Hematopoietic multipotent progenitor cell treated with erythropoietin and hydrocortisone succinate and interleukin-3 and kit ligand, for 6 days (in vitro differentiated cells): Measurements from ENCODE around the gene OTOP1.
"Not testable (repeated sequence)": the region's sequence is repeated elsewhere in the genome, so short reads cannot be mapped to it uniquely, and the experiment has no call there.

Source experiments
- DNase-seq: peaks from one replicate; pipeline ENCODE4 v3.0.0-alpha.2; 2015

Gene OTOP1

GRCh38 chr4:4227510-4228355, 1.0 kb upstream of the OTOP1 start:
- DNase-seq: no peak

DNA sequence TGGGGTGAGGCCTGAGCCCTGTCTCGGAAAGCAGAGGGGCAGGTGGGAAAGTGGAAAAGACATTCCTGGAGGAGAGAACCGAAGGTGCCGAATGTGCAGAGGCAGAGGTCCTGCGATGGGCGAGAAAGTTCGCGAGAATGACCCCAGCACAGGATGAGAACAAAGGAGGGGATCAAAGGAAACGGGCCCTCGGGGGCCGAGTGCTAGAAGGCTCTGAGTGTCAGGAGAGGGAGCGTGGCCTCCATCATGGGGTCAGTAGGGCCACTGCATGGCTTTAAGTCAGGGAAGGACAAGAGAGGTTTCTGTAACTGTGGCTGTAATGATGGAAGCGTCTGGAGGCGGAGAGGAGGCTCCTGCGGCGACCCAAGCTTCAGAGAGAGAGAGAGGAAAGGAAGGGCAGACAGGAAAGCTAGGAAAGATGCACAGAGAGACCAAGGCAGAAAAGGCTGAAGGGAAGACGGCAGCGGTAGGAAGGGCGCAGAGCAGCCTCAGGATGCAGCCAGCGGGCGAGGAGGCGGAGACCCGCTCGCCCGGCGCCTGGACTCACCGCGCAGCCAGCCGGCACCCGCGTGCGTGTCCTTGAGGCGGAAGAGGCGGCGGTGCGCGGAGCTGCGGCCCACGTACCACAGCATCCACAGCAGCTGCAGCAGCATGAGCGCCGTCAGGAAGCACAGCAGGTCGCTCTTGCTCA, 669 bp downstream of the OTOP1 start:
- no peak for DNase-seq

GRCh38 chr4:4217113-4217512, 9.6 kb downstream of the OTOP1 start:
- no peak for DNase-seq

- no peak for DNase-seq
Observed at GRCh38 chr4:4216648-4217047, 10.1 kb downstream of the OTOP1 start.

DNA sequence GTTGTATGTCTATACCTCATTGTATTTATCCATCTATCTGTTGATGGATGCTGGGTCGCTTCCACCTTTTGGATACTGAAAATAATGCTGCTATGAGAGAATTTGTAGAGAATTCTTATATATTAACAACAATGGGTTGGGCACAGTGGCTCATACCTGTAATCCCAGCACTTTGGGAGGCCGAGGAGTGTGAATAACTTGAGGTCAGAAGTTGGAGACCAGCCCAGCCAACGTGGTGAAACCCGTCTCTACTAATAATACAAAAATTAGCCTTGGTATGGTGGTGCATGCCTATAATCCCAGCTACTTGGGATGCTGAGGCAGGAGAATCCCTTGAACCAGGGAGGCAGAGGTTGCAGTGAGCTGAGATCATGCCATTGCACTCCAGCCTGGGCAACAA, 13.1 kb downstream of the OTOP1 start:
- not testable (repeated sequence) for DNase-seq

DNA sequence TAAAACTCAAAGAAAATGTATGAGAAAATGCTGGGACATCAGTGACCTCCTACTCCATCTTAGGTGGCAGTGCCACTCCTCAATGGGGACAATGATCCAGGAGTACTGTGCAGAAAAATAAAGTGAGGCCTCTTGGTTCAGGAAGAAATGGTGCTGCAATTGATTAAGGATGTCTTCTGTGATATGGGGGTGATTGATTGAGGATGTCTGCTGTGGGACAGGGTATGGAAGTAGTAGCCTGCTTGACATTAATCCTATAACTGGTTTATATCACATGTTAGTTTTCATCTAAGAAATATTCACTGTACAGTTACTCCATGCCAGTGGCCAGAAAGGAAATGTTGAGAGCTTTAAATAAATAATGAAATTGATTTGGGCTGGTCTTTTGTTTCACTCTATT, 20.5 kb downstream of the OTOP1 start:
- DNase-seq: no peak

GRCh38 chr4:4204401-4204745, 22.4 kb downstream of the OTOP1 start:
- no peak for DNase-seq

- DNase-seq: no peak
Observed at GRCh38 chr4:4203688-4204400, 22.9 kb downstream of the OTOP1 start.

- no peak for DNase-seq
Observed at GRCh38 chr4:4202510-4202909, 24.2 kb downstream of the OTOP1 start.

- no peak for DNase-seq
Observed at GRCh38 chr4:4200624-4201023, 26.1 kb downstream of the OTOP1 start.

DNA sequence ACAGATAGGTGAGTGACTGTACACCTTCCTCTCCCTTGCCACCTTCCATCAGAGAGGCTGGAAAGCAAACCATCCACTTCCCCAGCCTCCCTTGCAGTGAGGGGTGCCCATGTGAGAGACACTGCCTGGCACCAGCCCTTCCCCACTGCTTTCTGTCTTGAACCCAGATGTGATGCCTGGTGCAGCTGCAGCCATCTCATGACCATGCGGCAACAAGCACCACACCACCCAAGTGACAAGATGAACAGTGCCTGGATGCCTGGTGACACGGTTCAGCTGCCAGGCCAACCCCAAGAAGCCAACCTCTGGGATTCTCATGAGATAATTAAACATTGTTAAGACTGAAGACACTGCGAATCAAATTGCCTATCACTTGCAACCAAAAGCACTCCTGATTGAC, 31.4 kb downstream of the OTOP1 start:
- DNase-seq: no peak

GRCh38 chr4:4188557-4188956, 38.2 kb downstream of the OTOP1 start:
- DNase-seq: not testable (repeated sequence)

DNA sequence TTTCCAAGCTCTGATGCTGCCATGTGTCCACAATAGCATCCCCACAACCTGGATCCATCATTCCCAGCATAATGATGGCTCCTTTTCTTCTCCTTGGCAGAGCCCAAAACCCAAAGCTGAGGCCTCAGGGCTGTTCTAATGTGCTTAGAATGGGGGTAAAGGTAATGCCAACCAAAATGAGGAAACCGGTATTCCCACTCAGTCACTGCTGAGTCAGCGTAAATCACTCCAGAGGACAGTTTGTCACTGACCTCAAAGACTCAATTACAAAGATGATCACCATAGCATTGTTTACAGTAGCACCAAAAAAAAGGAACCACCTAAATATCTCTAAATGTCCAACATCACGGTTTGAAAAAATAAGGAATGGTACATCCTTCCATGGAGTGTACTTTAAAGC, 41.2 kb downstream of the OTOP1 start:
- DNase-seq: no peak

DNA sequence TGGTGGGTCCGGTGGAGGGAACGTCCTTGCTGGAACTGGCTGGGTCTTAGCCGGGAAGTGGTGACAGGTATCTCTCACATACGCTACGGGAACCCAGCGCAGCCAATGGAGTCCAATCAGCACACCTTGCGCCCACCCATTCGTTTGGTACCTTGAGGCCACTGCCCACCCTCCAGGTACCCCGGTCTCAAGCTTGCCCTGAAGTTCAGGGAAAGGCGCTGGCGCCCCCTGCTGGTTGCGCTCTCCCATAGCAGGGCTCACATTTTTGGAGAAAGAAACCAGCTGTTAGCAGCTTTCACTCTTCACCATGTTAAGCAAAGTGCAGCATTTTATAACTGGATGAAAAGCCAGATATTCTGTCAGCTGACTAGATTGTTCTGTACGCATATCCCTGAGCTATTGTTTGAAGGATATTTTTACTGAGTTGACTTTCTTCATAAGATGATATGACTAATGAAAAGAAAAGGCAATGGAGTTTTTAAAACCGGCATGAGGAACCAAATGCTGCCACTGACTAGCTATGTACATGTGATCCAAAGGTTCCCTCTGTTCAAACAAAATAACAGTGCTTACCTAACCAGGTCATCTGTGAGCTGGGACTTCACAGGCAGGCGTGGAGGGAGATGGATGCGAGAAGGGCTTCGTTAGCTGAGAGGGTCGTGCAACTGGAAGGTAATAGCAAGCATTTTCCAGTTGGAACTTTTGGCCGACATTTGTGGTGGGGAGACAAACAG, 43.7 kb downstream of the OTOP1 start:
- peak; percentile 56 for DNase-seq

DNA sequence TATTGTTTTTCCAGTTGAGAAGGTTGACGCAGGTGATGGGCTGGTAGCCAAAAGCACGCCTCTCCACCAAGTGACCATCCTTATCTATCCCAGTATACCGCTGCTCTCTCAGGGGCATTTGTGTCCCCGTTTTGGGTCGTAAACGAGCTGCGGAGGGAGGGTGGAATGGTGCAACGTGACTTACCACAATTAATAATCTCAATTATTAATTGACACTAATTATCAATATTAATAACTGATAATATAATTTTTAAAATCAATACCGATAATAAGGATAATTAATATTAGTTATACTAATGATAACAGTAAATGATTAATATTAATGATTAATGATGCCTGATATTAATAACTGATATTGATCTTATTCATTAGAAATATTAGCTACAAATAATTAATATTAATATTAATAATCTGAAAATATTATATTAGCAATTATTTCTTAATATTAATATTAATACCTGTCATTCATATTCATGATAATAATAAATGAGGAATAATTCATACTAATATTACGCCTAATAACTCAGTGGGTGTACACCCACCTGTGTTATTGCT, 56.1 kb downstream of the OTOP1 start:
- DNase-seq: no peak

DNA sequence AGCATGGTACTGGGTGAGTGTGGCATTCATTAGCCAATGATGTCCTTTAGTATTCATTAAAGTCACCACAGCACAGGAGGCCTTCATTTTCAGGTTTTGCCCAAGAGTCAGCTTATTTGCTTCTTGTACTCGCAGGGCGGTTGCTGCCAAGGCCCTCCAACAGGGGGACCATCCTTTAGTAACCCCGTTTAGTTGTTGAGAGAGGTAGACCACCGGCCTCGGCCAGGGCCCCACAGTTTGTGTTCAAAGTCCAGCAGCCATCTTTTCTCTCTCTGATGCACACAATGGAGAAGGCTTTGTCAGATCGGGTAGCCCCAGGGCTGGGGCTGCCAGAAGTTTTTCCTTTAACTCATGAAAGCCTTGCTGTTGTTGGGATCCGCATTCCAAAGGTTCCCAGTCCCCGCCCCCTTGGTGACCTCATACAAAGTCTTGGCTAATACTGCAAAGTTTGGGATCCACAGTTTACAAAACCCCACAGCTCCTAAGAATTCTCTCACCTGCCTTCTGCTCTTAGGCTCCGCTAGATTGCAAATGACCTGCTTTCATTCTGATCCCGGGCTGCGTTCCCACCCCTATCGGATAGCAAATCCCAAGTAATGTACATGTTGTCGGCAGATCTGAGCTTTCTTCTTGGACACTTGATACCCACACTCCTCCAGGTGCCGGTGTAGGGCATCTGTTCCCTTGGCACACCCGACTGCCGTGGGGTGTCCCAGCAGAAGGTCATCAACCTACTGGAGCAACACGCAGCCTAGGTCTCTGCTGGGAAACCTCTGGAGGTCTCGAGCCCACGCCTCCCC, 58.5 kb downstream of the OTOP1 start:
- not testable (repeated sequence) for DNase-seq

DNA sequence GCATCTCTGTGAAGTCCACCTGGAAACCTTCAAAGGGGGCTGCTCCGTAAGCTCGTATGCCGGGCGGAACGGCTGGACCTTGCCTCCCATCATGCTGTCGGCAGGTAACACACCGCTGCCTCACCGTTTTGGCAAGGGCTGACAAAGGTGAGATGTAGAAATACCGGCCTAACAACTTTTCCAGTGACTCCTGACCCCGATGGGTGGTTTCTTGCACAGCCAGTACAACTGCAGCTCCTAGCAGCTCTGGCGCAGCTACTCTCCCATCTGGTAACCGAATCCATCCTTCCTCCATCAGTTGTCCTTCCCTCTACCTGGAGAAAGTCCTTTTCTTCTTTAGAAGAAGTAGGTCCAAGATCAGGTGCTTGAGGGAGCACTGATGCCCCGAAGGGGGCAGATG, 59.7 kb downstream of the OTOP1 start:
- DNase-seq: not testable (repeated sequence)

- not testable (repeated sequence) for DNase-seq
Observed at GRCh38 chr4:4165701-4166392, 60.9 kb downstream of the OTOP1 start.

DNA sequence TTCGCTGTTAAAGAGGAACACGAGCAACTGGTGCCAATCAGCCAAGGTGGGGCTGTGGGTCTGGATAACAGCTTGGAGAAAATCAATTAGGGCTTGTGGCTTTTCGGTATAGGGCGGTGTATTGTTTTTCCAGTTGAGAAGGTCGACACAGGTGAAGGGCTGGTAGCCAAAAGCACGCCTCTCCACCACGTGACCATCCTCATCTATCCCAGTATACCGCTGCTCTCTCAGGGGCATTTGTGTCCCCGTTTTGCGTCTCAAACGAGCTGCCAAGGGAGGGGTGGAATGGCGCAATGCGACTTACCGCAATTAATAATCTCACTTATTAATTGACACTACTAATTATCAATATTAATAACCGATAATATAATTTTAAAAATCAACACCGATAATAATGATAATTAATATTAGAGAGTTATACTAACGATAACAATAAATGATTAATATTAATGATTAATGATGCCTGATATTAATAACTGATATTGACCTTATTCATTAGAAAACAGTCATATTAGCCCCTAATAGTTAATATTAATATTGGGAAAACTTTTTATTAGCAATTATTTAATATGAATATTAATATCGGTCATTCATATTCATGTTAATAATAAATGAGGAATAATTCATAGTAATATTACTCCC, 62.1 kb downstream of the OTOP1 start:
- DNase-seq: not testable (repeated sequence)

GRCh38 chr4:4162186-4162585, 64.5 kb downstream of the OTOP1 start:
- DNase-seq: not testable (repeated sequence)
